OCI-LY7 (cell line): ENCODE measurements around the gene BMP8B. TPM values are rescaled to one million over a fixed set of nuclear protein-coding genes. Genes with fewer than 3 reads are reported as not detected.

Experiments
- BruUV-seq: library from RNA; stranded (reverse); fragments of 400-500 nt; replicated peaks from 2 replicates; lab custom pipeline; 2021; lab: Mats Ljungman, UMichigan
- CTCF ChIA-PET: fragments of 300-600 bp; sonication (Branson Sonifier 250); formaldehyde crosslinking; loops from one replicate; lab custom pipeline; 2022; ENCODE audit warnings: antibody characterized with exemption; ENCODE audit not compliant: unreplicated experiment; lab: Charles Lee
- POLR2A ChIA-PET: fragments of 300-600 bp; sonication (Branson Sonifier 250); formaldehyde crosslinking; loops from one replicate; lab custom pipeline; 2022; ENCODE audit warnings: antibody characterized with exemption; lab: Charles Lee
- DNase-seq: peaks from one replicate; pipeline ENCODE4 v3.0.0-alpha.2; 2015; ENCODE audit warnings: low spot score
- H2AFZ ChIP-seq: fragments of 200-600 bp; sonication (generic), shearing (Covaris generic); 2 replicates; pipeline ENCODE4 v1.6.1; 2014; ENCODE audit warnings: mild to moderate bottlenecking, antibody characterized with exemption, low read length, moderate library complexity
- H3K27ac ChIP-seq: fragments of 200-600 bp; sonication (generic); 2 replicates; pipeline ENCODE4 v1.5.1; 2014; ENCODE audit warnings: mixed run types, low read depth, mild to moderate bottlenecking, moderate library complexity, low read length, inconsistent platforms; ENCODE audit not compliant: poor library complexity, severe bottlenecking
- H3K36me3 ChIP-seq: fragments of 200-600 bp; sonication (generic); 2 replicates; pipeline ENCODE4 v1.6.1; 2014; ENCODE audit warnings: mild to moderate bottlenecking, antibody characterized with exemption, low read length, moderate library complexity, mixed read lengths; ENCODE audit not compliant: insufficient read depth
- H3K4me1 ChIP-seq: fragments of 200-600 bp; sonication (generic); 2 replicates; pipeline ENCODE4 v1.5.1; 2014; ENCODE audit warnings: mild to moderate bottlenecking, low read length; ENCODE audit not compliant: insufficient read depth, poor library complexity, severe bottlenecking
- H3K4me2 ChIP-seq: fragments of 200-600 bp; sonication (generic); 2 replicates; pipeline ENCODE4 v1.6.1; 2014; ENCODE audit warnings: mild to moderate bottlenecking, low read length
- H3K4me3 ChIP-seq: fragments of 200-600 bp; sonication (generic); 2 replicates; pipeline ENCODE4 v1.5.1; 2014; ENCODE audit warnings: mild to moderate bottlenecking, low read depth, low read length; ENCODE audit not compliant: poor library complexity, severe bottlenecking
- H3K79me2 ChIP-seq: fragments of 200-600 bp; sonication (generic); 2 replicates; pipeline ENCODE4 v1.6.1; 2016; ENCODE audit warnings: low read depth, mild to moderate bottlenecking, low read length, moderate library complexity, mixed read lengths; ENCODE audit not compliant: insufficient read depth
- H3K9me2 ChIP-seq: fragments of 200-600 bp; sonication (generic); 2 replicates; pipeline ENCODE4 v1.6.1; 2016; ENCODE audit warnings: mild to moderate bottlenecking, low read length, mixed read lengths; ENCODE audit not compliant: insufficient read depth
- H3K9me3 ChIP-seq: fragments of 200-600 bp; sonication (generic); 2 replicates; pipeline ENCODE4 v1.6.1; 2014; ENCODE audit warnings: mild to moderate bottlenecking, mixed run types, low read length, mixed read lengths
- H4K20me1 ChIP-seq: fragments of 200-600 bp; sonication (generic); 2 replicates; pipeline ENCODE4 v1.6.1; 2014; ENCODE audit warnings: mild to moderate bottlenecking, antibody characterized with exemption, low read length, moderate library complexity, mixed read lengths; ENCODE audit not compliant: insufficient read depth
- EZH2phosphoT487 ChIP-seq: fragments of 200-600 bp; sonication (generic); IDR thresholded peaks from 2 replicates; pipeline ENCODE4 v1.6.1; 2018; ENCODE audit warnings: low read depth, borderline replicate concordance, mild to moderate bottlenecking, mixed run types, antibody characterized with exemption, low read length, moderate library complexity, mixed read lengths
- intact Hi-C: fragments of 100-400 bp; cut with micrococcal nuclease; formaldehyde crosslinking; loops from one replicate; pipeline ENCODE4 v1.10.0; 2022; ENCODE audit not compliant: unreplicated experiment
- total RNA-seq, 2 experiments: library from RNA; depleted of rRNA in 1 of 2; stranded (reverse); fragments of >200 nt in 1 of 2; shearing (Covaris generic) in 1 of 2; gene quantifications; 2 replicates each; pipeline ENCODE4 v1.2.3, GENCODE V29; 2014 to 2022
- TF ChIP-seq, protein P1 (sequence below): fragments of 200-600 bp; sonication (generic); conservative IDR thresholded peaks from 2 replicates; pipeline ENCODE4 v1.5.1; 2014; ENCODE audit warnings: mild to moderate bottlenecking, antibody characterized with exemption, low read length, moderate library complexity, mixed read lengths

BMP8B gene
- total RNA-seq, 2 experiments from 2014 or later: 0.34 TPM; not detected in 1

DNA sequence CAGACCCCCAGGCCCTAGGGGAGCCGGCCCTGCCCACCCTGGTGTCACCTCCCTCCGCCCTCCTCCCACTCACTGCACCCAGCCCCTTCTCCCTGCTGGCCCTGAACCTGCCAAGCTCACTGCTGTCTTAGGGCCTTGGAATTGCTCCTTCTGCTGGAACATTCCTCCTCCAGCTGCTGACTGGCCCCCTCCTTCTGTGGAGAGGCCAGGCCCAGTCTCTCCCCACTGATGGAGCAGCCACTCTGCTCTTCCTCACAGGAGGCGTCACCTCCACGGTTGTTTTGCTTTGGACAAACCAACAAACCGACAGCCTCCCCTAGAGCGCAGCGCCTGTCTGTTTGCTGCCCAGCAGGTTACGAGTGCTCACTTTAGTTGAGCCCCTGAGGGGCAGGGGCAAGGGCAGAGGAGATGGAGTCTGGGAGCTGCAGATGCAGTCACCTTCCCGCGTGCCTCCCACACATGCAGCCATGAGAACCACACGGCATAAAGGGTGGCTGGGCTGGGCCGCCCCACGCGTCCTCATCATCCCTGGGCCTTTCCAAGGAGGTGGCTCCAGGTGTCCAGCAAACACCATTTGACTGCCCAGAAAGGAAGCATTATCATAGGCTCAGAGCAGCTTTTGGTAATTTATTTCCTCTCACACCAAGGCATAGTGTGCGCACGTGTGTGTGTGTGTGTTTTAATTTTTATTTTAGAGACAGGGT lies 27.0 kb downstream of the BMP8B start:
- DNase-seq: no peak
- BruUV-seq: no TSS peak
- Histone ChIP-seq H3K9me3 (no peaks in the 10 kb centered on the region), H4K20me1 (no peaks in the 10 kb centered on the region), H3K4me3 (no peak overlapping the region), H3K4me2 (no peak overlapping the region), H3K36me3 (peaks cover 25% of the 10 kb centered on the region), H3K9me2 (no peaks in the 10 kb centered on the region), H2AFZ (no peak overlapping the region), H3K4me1 (no peaks in the 10 kb centered on the region), H3K27ac (no peak overlapping the region), H3K79me2 (no peaks in the 10 kb centered on the region)
- POLR2A ChIA-PET: no interaction called here
- CTCF ChIA-PET: interaction anchor here (0.6 kb wide), 1 partner anchor 463 kb away, joined by 10 read pairs; no protein-coding TSS in a partner anchor
- intact Hi-C loops: no loop called here
- TF ChIP-seq, protein P1, sequence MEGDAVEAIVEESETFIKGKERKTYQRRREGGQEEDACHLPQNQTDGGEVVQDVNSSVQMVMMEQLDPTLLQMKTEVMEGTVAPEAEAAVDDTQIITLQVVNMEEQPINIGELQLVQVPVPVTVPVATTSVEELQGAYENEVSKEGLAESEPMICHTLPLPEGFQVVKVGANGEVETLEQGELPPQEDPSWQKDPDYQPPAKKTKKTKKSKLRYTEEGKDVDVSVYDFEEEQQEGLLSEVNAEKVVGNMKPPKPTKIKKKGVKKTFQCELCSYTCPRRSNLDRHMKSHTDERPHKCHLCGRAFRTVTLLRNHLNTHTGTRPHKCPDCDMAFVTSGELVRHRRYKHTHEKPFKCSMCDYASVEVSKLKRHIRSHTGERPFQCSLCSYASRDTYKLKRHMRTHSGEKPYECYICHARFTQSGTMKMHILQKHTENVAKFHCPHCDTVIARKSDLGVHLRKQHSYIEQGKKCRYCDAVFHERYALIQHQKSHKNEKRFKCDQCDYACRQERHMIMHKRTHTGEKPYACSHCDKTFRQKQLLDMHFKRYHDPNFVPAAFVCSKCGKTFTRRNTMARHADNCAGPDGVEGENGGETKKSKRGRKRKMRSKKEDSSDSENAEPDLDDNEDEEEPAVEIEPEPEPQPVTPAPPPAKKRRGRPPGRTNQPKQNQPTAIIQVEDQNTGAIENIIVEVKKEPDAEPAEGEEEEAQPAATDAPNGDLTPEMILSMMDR: no peak
- TF ChIP-seq EZH2phosphoT487: no peak

DNA sequence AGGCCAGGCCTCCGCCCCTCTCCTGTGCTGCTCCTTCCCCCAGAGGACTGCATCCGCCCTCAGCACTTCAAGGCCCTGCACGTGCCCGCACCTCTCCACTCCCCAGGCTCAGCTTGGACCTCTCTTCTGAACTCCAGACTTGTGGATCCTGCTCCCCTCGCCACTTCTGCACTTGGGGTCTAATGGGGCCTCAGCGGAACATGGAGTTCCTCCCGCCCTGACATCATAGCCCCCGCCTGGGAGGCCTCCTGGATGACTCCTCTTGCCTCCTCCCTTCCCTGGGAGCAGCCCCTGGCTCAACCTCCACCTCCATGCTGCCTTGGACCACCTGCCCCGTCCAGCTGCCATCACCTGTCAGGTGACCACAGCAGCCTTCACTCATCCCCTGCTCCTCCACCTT lies 27.6 kb downstream of the BMP8B start:
- Histone ChIP-seq H3K4me3 (no peak overlapping the region), H2AFZ (no peak overlapping the region), H3K9me3 (no peaks in the 10 kb centered on the region), H3K4me2 (no peak overlapping the region), H3K4me1 (no peaks in the 10 kb centered on the region), H3K27ac (no peak overlapping the region), H4K20me1 (no peaks in the 10 kb centered on the region), H3K9me2 (no peaks in the 10 kb centered on the region), H3K36me3 (peaks cover 32% of the 10 kb centered on the region), H3K79me2 (no peaks in the 10 kb centered on the region)
- ChIA-PET CTCF (interaction anchor here (0.6 kb wide), 1 partner anchor 463 kb away, joined by 10 read pairs; no protein-coding TSS in a partner anchor), POLR2A (no interaction called here)
- TF ChIP-seq EZH2phosphoT487: no peak
- TF ChIP-seq, protein P1: no peak
- no peak for DNase-seq
- no TSS peak for BruUV-seq
- intact Hi-C loops: no loop called here
